Measurements from ENCODE around the gene FUT3. TPM values are rescaled to one million over a fixed set of nuclear protein-coding genes. Genes with fewer than 3 reads are reported as not detected.
"Not testable (repeated sequence)": the region's sequence is repeated elsewhere in the genome, so short reads cannot be mapped to it uniquely, and the experiment has no call there.

FUT3 gene
- total RNA-seq, 1 experiment from 2014 or later = 0.51 TPM

GRCh38 chr19:5889288-5889971 is 38.2 kb upstream of the FUT3 start:
- Mint-ChIP-seq H3K9me3 (ENCODE audit: unreplicated experiment) (no peaks in the 10 kb centered on the region), H3K4me3 (ENCODE audit: unreplicated experiment) (no peak overlapping the region), H3K27ac (ENCODE audit: low read depth, unreplicated experiment) (no peak overlapping the region), H3K27me3 (ENCODE audit: insufficient read depth, unreplicated experiment) (no peaks in the 10 kb centered on the region), H3K4me1 (ENCODE audit: insufficient read depth, unreplicated experiment) (no peaks in the 10 kb centered on the region), H3K36me3 (ENCODE audit: insufficient read depth, unreplicated experiment) (peaks cover 14% of the 10 kb centered on the region)
- no TSS peak for BruUV-seq (replicated peaks)
- intact Hi-C loops (cut with micrococcal nuclease) = no loop called here
- TF ChIP-seq CTCF (IDR thresholded peaks at IDR 0.05; ENCODE audit: unreplicated experiment) = no peak
- CTCF ChIA-PET = no interaction called here
- no peak for DNase-seq (ENCODE audit: unreplicated experiment)
- POLR2A ChIA-PET = interaction anchor here (1.4 kb wide), 1 partner anchor 85 kb away, joined by 5 read pairs; no protein-coding TSS in a partner anchor

- not testable (repeated sequence) for DNase-seq (ENCODE audit: unreplicated experiment); H3K9me3 Mint-ChIP-seq (ENCODE audit: unreplicated experiment)
These were observed 33.0 kb upstream of the FUT3 start for GRCh38 chr19:5884065-5884811.

DNA sequence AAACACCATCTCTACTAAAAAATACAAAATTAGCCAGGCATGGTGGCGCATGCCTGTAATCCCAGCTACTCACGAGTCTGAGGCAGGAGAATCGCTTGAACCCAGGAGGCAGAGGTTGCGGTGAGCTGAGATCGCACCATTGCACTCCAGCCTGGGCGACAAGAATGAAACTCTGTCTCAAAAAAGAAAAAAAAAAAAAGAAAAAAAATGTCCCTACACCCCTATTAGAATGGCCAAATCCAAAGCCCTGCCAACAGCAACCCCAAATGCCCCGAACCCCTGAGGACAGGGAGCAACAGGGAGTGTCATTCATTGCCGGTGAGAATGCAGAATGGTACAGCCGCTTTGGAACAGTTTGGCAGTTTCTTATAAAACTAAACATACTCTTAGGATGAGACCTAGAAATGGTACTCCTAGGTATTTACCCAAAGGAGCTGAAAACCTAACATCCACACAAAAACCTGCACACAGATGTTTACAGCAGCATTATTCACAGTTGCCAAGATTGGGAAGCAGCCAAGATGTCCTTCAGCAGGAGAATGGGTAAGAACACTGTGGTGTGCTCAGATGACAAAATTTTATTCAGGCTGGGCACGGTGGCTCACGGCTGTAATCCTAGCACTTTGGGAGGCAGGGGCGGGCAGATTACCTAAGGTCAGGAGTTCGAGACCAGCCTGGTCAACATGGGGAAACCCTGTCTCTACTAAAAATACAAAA is 32.1 kb upstream of the FUT3 start:
- intact Hi-C loops (cut with micrococcal nuclease); CTCF ChIA-PET; BruUV-seq (replicated peaks); H3K27ac Mint-ChIP-seq (ENCODE audit: low read depth, unreplicated experiment); H3K4me1 Mint-ChIP-seq (ENCODE audit: insufficient read depth, unreplicated experiment); H3K4me3 Mint-ChIP-seq (ENCODE audit: unreplicated experiment); H3K27me3 Mint-ChIP-seq (ENCODE audit: insufficient read depth, unreplicated experiment); H3K9me3 Mint-ChIP-seq (ENCODE audit: unreplicated experiment); H3K36me3 Mint-ChIP-seq (ENCODE audit: insufficient read depth, unreplicated experiment): not testable (repeated sequence)
- POLR2A ChIA-PET = interaction anchor here (0.6 to 2.0 kb wide), 3 partner anchors 20 to 1209 kb away, joined by 3 to 9 read pairs (median 3); partner anchors contain the start of genes NDUFA11 and VMAC
- DNase-seq (ENCODE audit: unreplicated experiment) = peak; percentile 42

More at GRCh38 chr19:5884065-5884811, 33.0 kb upstream of the FUT3 start:
- H3K27ac Mint-ChIP-seq (ENCODE audit: low read depth, unreplicated experiment); intact Hi-C loops (cut with micrococcal nuclease); H3K36me3 Mint-ChIP-seq (ENCODE audit: insufficient read depth, unreplicated experiment); BruUV-seq (replicated peaks); H3K4me3 Mint-ChIP-seq (ENCODE audit: unreplicated experiment); CTCF ChIA-PET; H3K27me3 Mint-ChIP-seq (ENCODE audit: insufficient read depth, unreplicated experiment); H3K4me1 Mint-ChIP-seq (ENCODE audit: insufficient read depth, unreplicated experiment): not testable (repeated sequence)
- POLR2A ChIA-PET = interaction anchor here (0.7 to 2.0 kb wide), 3 partner anchors 10 to 205 kb away, joined by 3 to 9 read pairs (median 3); partner anchors contain the start of gene NDUFA11

- intact Hi-C loops (cut with micrococcal nuclease) = no loop called here
- TF ChIP-seq CTCF (IDR thresholded peaks at IDR 0.05; ENCODE audit: unreplicated experiment) = no peak
- Mint-ChIP-seq H3K27me3 (ENCODE audit: insufficient read depth, unreplicated experiment) (no peaks in the 10 kb centered on the region), H3K36me3 (ENCODE audit: insufficient read depth, unreplicated experiment) (no peaks in the 10 kb centered on the region), H3K4me3 (ENCODE audit: unreplicated experiment) (no peak overlapping the region), H3K4me1 (ENCODE audit: insufficient read depth, unreplicated experiment) (no peaks in the 10 kb centered on the region), H3K9me3 (ENCODE audit: unreplicated experiment) (no peaks in the 10 kb centered on the region), H3K27ac (ENCODE audit: low read depth, unreplicated experiment) (no peak overlapping the region)
- POLR2A ChIA-PET = interaction anchor here (0.5 to 2.0 kb wide), 4 partner anchors 9 to 1208 kb away, joined by 3 to 9 read pairs (median 4); partner anchors contain the start of gene NDUFA11
- no TSS peak for BruUV-seq (replicated peaks)
- CTCF ChIA-PET = no interaction called here
- no peak for DNase-seq (ENCODE audit: unreplicated experiment)
These were observed 31.2 kb upstream of the FUT3 start for GRCh38 chr19:5882421-5882968.

Data from MCF 10A (cell line).